Measurements from ENCODE around the gene LY6G5C.
A peak's percentile ranks its signal among the peaks of the same experiment; 100 is the strongest.
"Not testable (repeated sequence)": the region's sequence is repeated elsewhere in the genome, so short reads cannot be mapped to it uniquely, and the experiment has no call there.

Gene LY6G5C

GRCh38 chr6:31715022-31715958 lies 34.4 kb upstream of the LY6G5C start, which contains the start of gene LY6G6D:
TSS of gene LY6G6D (plus strand) at chr6:31715348. CDS start at chr6:31715356, 8 bp downstream.
- no peak for DNase-seq (ENCODE audit: low read depth in 2 of 2)

GRCh38 chr6:31713991-31714684 lies 33.3 kb upstream of the LY6G5C start:
- no peak for DNase-seq (ENCODE audit: low read depth in 2 of 2)

GRCh38 chr6:31713465-31713864 lies 32.6 kb upstream of the LY6G5C start:
- no peak for DNase-seq (ENCODE audit: low read depth in 2 of 2)

GRCh38 chr6:31712296-31712695 lies 31.4 kb upstream of the LY6G5C start:
- no peak for DNase-seq (ENCODE audit: low read depth in 2 of 2)

GRCh38 chr6:31711233-31711632 lies 30.4 kb upstream of the LY6G5C start:
- no peak for DNase-seq (ENCODE audit: low read depth in 2 of 2)

GRCh38 chr6:31710523-31711219 lies 29.8 kb upstream of the LY6G5C start:
- no peak for DNase-seq (ENCODE audit: low read depth in 2 of 2)

- DNase-seq (ENCODE audit: low read depth in 2 of 2): not testable (repeated sequence)
Measured at GRCh38 chr6:31709157-31709556, 28.3 kb upstream of the LY6G5C start.

- DNase-seq (ENCODE audit: low read depth in 2 of 2): no peak
Measured at GRCh38 chr6:31708224-31708623, 27.4 kb upstream of the LY6G5C start.

- no peak for DNase-seq (ENCODE audit: low read depth in 2 of 2)
Measured at GRCh38 chr6:31707701-31708100, 26.8 kb upstream of the LY6G5C start.

GRCh38 chr6:31706599-31706998 lies 25.7 kb upstream of the LY6G5C start, which contains the start of gene LY6G6F:
TSS of gene LY6G6F (plus strand) at chr6:31706866. CDS start at chr6:31706907, 41 bp downstream.
- DNase-seq (ENCODE audit: low read depth in 2 of 2): no peak

- DNase-seq (ENCODE audit: low read depth in 2 of 2): no peak
Measured at GRCh38 chr6:31705931-31706330, 25.1 kb upstream of the LY6G5C start.

- peak; percentile 94 to 97 for DNase-seq (ENCODE audit: low read depth in 2 of 2)
Measured at GRCh38 chr6:31702819-31703716, 22.2 kb upstream of the LY6G5C start, which contains the start of gene ABHD16A. TSS of gene ABHD16A (minus strand) at chr6:31703324. CDS start at chr6:31703281, 43 bp downstream.

- peak in 1 of 2 donors; percentile 7 for DNase-seq (ENCODE audit: low read depth in 2 of 2)
Measured at GRCh38 chr6:31702405-31702818, 21.5 kb upstream of the LY6G5C start.

GRCh38 chr6:31701666-31702404 lies 21.0 kb upstream of the LY6G5C start:
- DNase-seq (ENCODE audit: low read depth in 2 of 2): no peak

- no peak for DNase-seq (ENCODE audit: low read depth in 2 of 2)
Measured at GRCh38 chr6:31700740-31701401, 20.0 kb upstream of the LY6G5C start.

GRCh38 chr6:31697555-31697954 lies 16.7 kb upstream of the LY6G5C start:
- no peak for DNase-seq (ENCODE audit: low read depth in 2 of 2)

GRCh38 chr6:31693535-31693934 lies 12.7 kb upstream of the LY6G5C start:
- no peak for DNase-seq (ENCODE audit: low read depth in 2 of 2)

GRCh38 chr6:31692886-31693285 lies 12.0 kb upstream of the LY6G5C start:
- no peak for DNase-seq (ENCODE audit: low read depth in 2 of 2)

- DNase-seq (ENCODE audit: low read depth in 2 of 2): no peak
Measured at GRCh38 chr6:31692353-31692752, 11.5 kb upstream of the LY6G5C start.

Measured in activated CD4-positive, alpha-beta T cell treated with anti-CD3 and anti-CD28 coated beads for 24 hours (primary cell).